Neural cell (in vitro differentiated cells): ENCODE data around the gene DZIP1L. TPM values are rescaled to one million over a fixed set of nuclear protein-coding genes. Genes with fewer than 3 reads are reported as not detected.

Experiments
- H2AFZ ChIP-seq: fragments of 200-600, 300-800 bp; sonication (generic), shearing (Covaris generic); 2 replicates; pipeline ENCODE4 v1.6.0; 2014; ENCODE audit warnings: low read depth, mild to moderate bottlenecking, antibody characterized with exemption, low read length, moderate library complexity
- H3F3A ChIP-seq: fragments of 200-600 bp; shearing (Covaris generic); 2 replicates; pipeline ENCODE4 v1.6.1; 2016; ENCODE audit warnings: mild to moderate bottlenecking, moderate library complexity, mixed read lengths, antibody characterized with exemption, low read length; ENCODE audit not compliant: insufficient read depth, poor library complexity, severe bottlenecking
- H3K27ac ChIP-seq: fragments of 200-600, 300-800 bp; sonication (generic), shearing (Covaris generic); 2 replicates; pipeline ENCODE4 v1.5.1; 2014; ENCODE audit warnings: mild to moderate bottlenecking, low read length, moderate library complexity
- H3K27me3 ChIP-seq: fragments of 300-800, 200-600 bp; sonication (generic), shearing (Covaris generic); 2 replicates; pipeline ENCODE4 v1.6.0; 2014; ENCODE audit warnings: mild to moderate bottlenecking, low read depth, low read length, moderate library complexity; ENCODE audit not compliant: insufficient read depth
- H3K36me3 ChIP-seq: fragments of 300-800, 200-600 bp; sonication (generic), shearing (Covaris generic); 2 replicates; pipeline ENCODE4 v1.5.1; 2014; ENCODE audit warnings: mild to moderate bottlenecking, antibody characterized with exemption, low read length, moderate library complexity; ENCODE audit not compliant: insufficient read depth
- H3K4me2 ChIP-seq: fragments of 300-800, 200-600 bp; sonication (generic), shearing (Covaris generic); 2 replicates; pipeline ENCODE4 v1.6.0; 2014; ENCODE audit warnings: mild to moderate bottlenecking, low read length
- H3K4me3 ChIP-seq: fragments of 300-800, 200-600 bp; sonication (generic), shearing (Covaris generic); 2 replicates; pipeline ENCODE4 v1.5.1; 2014; ENCODE audit warnings: mild to moderate bottlenecking, low read length, moderate library complexity
- H3K79me2 ChIP-seq: fragments of 200-600 bp; shearing (Covaris generic); replicated peaks from 2 replicates; pipeline ENCODE4 v1.6.0; 2014; ENCODE audit warnings: mild to moderate bottlenecking, low read length, moderate library complexity; ENCODE audit not compliant: insufficient read depth
- H3K9ac ChIP-seq: fragments of 300-800, 200-600 bp; sonication (generic), shearing (Covaris generic); 2 replicates; pipeline ENCODE4 v1.6.1; 2016; ENCODE audit warnings: mild to moderate bottlenecking, low read length, mixed read lengths
- H3K9me2 ChIP-seq: fragments of 200-600 bp; shearing (Covaris generic); 2 replicates; pipeline ENCODE4 v1.6.1; 2016; ENCODE audit warnings: mild to moderate bottlenecking, low read length, mixed read lengths; ENCODE audit not compliant: insufficient read depth
- H3K9me3 ChIP-seq: fragments of 200-600, 300-800 bp; sonication (generic), shearing (Covaris generic); 2 replicates; pipeline ENCODE4 v1.6.1; 2016; ENCODE audit warnings: mild to moderate bottlenecking, mixed run types, low read length, moderate library complexity, mixed read lengths
- H4K20me1 ChIP-seq: fragments of 200-600 bp; shearing (Covaris generic); 2 replicates; pipeline ENCODE4 v1.6.1; 2016; ENCODE audit warnings: mild to moderate bottlenecking, mixed run types; ENCODE audit not compliant: insufficient read depth
- EP300 ChIP-seq: fragments of 450-650 bp; conservative IDR thresholded peaks from 2 replicates; pipeline ENCODE4 v1.6.1; 2014; ENCODE audit warnings: antibody characterized with exemption, mild to moderate bottlenecking, moderate library complexity; ENCODE audit not compliant: poor library complexity, severe bottlenecking
- EZH2 ChIP-seq: fragments of 200-600, 300-800 bp; shearing (Covaris generic), sonication (generic); IDR thresholded peaks from 2 replicates; pipeline ENCODE4 v1.6.1; 2014; ENCODE audit warnings: antibody characterized with exemption, low read length, borderline replicate concordance, mild to moderate bottlenecking; ENCODE audit not compliant: insufficient read depth, poor library complexity, severe bottlenecking
- MXI1 ChIP-seq: fragments of 450-650 bp; conservative IDR thresholded peaks from 2 replicates; pipeline ENCODE4 v1.6.1; 2014; ENCODE audit warnings: antibody characterized with exemption, mild to moderate bottlenecking; ENCODE audit not compliant: poor library complexity, severe bottlenecking
- POLR2AphosphoS5 ChIP-seq: IDR thresholded peaks from 2 replicates; pipeline ENCODE4 v1.6.1; 2012
- RAD21 ChIP-seq: fragments of 450-650 bp; conservative IDR thresholded peaks from 2 replicates; pipeline ENCODE4 v1.6.1; 2014; ENCODE audit warnings: antibody characterized with exemption, mild to moderate bottlenecking, moderate library complexity
- SMC3 ChIP-seq: fragments of 450-650 bp; conservative IDR thresholded peaks from 2 replicates; pipeline ENCODE4 v1.6.1; 2014; ENCODE audit warnings: antibody characterized with exemption, mild to moderate bottlenecking, moderate library complexity; ENCODE audit not compliant: poor library complexity
- TAF1 ChIP-seq: IDR thresholded peaks from 2 replicates; pipeline ENCODE4 v1.6.1; 2012; ENCODE audit warnings: low read depth
- polyA plus RNA-seq: library from polyadenylated mRNA; depleted of rRNA; stranded (reverse); fragments of >200 nt; gene quantifications from 2 replicates; pipeline ENCODE4 v1.2.3, GENCODE V29; 2014
- TF ChIP-seq, protein P1 (sequence below): fragments of 450-650 bp; IDR thresholded peaks from 2 replicates; pipeline ENCODE4 v1.5.1; 2014; ENCODE audit warnings: antibody characterized with exemption, mild to moderate bottlenecking, moderate library complexity; ENCODE audit not compliant: poor library complexity, severe bottlenecking
- TF ChIP-seq, protein P2 (sequence below): IDR thresholded peaks from 2 replicates; pipeline ENCODE4 v1.6.1; 2012; ENCODE audit warnings: borderline replicate concordance

Gene DZIP1L
- polyA plus RNA-seq, 1 donor from 2014 or later, result 1.7 TPM

DNA sequence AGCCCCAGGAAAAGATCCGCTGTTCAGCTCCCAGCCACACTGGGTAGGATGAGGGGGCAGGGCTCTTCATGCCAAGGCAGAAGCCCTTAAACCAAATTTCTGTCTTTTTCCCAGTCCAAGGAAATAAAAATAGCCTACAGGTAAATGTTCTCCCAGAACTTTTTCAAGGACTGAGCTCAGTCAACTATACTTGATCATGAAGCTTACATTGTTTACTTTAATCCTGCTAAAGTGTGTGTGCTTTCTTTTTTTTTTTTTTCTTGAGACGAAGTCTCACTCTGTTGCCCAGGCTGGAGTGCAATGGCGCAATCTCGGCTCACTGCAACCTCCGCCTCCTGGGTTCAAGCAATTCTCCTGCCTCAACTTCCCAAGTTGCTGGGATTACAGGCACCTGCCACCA lies 87.6 kb downstream of the DZIP1L start:
- no peaks in the 10 kb centered on the region for H4K20me1 ChIP-seq
- TF ChIP-seq EZH2, result no peak
- TF ChIP-seq TAF1, result no peak
- TF ChIP-seq, protein P1, sequence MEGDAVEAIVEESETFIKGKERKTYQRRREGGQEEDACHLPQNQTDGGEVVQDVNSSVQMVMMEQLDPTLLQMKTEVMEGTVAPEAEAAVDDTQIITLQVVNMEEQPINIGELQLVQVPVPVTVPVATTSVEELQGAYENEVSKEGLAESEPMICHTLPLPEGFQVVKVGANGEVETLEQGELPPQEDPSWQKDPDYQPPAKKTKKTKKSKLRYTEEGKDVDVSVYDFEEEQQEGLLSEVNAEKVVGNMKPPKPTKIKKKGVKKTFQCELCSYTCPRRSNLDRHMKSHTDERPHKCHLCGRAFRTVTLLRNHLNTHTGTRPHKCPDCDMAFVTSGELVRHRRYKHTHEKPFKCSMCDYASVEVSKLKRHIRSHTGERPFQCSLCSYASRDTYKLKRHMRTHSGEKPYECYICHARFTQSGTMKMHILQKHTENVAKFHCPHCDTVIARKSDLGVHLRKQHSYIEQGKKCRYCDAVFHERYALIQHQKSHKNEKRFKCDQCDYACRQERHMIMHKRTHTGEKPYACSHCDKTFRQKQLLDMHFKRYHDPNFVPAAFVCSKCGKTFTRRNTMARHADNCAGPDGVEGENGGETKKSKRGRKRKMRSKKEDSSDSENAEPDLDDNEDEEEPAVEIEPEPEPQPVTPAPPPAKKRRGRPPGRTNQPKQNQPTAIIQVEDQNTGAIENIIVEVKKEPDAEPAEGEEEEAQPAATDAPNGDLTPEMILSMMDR, result no peak
- TF ChIP-seq POLR2AphosphoS5, result no peak
- TF ChIP-seq RAD21, result no peak
- TF ChIP-seq SMC3, result no peak
- no peak for TF ChIP-seq EP300
- TF ChIP-seq, protein P2, sequence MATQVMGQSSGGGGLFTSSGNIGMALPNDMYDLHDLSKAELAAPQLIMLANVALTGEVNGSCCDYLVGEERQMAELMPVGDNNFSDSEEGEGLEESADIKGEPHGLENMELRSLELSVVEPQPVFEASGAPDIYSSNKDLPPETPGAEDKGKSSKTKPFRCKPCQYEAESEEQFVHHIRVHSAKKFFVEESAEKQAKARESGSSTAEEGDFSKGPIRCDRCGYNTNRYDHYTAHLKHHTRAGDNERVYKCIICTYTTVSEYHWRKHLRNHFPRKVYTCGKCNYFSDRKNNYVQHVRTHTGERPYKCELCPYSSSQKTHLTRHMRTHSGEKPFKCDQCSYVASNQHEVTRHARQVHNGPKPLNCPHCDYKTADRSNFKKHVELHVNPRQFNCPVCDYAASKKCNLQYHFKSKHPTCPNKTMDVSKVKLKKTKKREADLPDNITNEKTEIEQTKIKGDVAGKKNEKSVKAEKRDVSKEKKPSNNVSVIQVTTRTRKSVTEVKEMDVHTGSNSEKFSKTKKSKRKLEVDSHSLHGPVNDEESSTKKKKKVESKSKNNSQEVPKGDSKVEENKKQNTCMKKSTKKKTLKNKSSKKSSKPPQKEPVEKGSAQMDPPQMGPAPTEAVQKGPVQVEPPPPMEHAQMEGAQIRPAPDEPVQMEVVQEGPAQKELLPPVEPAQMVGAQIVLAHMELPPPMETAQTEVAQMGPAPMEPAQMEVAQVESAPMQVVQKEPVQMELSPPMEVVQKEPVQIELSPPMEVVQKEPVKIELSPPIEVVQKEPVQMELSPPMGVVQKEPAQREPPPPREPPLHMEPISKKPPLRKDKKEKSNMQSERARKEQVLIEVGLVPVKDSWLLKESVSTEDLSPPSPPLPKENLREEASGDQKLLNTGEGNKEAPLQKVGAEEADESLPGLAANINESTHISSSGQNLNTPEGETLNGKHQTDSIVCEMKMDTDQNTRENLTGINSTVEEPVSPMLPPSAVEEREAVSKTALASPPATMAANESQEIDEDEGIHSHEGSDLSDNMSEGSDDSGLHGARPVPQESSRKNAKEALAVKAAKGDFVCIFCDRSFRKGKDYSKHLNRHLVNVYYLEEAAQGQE, result no peak
- no peak for TF ChIP-seq MXI1
- H3K27ac ChIP-seq, result no peak overlapping the region
- no peaks in the 10 kb centered on the region for H3K27me3 ChIP-seq
- no peaks in the 10 kb centered on the region for H3K79me2 ChIP-seq
- no peak overlapping the region for H3K9ac ChIP-seq
- H3K9me3 ChIP-seq, result no peaks in the 10 kb centered on the region
- H3K4me3 ChIP-seq, result no peak overlapping the region
- H2AFZ ChIP-seq, result no peak overlapping the region
- no peaks in the 10 kb centered on the region for H3F3A ChIP-seq
- no peaks in the 10 kb centered on the region for H3K36me3 ChIP-seq
- H3K9me2 ChIP-seq, result no peaks in the 10 kb centered on the region
- no peak overlapping the region for H3K4me2 ChIP-seq

DNA sequence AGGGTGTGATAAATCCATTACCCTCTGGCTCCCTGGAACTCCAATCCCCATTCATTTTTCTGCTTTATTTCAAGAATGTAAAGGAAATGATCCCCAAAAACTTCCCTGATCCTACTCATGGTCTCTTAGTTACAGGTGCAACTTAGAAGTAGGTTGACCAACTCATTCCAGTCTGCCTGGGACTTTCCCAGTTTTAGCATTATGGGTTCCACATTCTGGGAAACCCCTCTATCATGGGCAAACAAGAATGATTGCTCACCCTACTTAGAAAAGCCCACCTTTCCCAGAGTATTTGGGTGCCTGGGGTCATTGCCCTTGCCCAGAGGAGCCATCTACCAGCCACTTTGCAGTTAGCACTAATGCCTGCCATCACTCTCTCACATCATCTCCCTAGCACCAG lies 89.9 kb downstream of the DZIP1L start:
- no peaks in the 10 kb centered on the region for H3K36me3 ChIP-seq
- TF ChIP-seq MXI1, result no peak
- no peak for TF ChIP-seq EP300
- TF ChIP-seq, protein P1, result no peak
- TF ChIP-seq EZH2, result no peak
- no peak for TF ChIP-seq POLR2AphosphoS5
- TF ChIP-seq SMC3, result no peak
- no peak for TF ChIP-seq RAD21
- TF ChIP-seq, protein P2, result no peak
- no peak for TF ChIP-seq TAF1
- no peaks in the 10 kb centered on the region for H3K79me2 ChIP-seq
- no peak overlapping the region for H3K27ac ChIP-seq
- no peaks in the 10 kb centered on the region for H3F3A ChIP-seq
- no peaks in the 10 kb centered on the region for H3K9me3 ChIP-seq
- no peak overlapping the region for H3K9ac ChIP-seq
- H3K27me3 ChIP-seq, result no peaks in the 10 kb centered on the region
- H3K4me2 ChIP-seq, result no peak overlapping the region
- no peaks in the 10 kb centered on the region for H4K20me1 ChIP-seq
- H2AFZ ChIP-seq, result no peak overlapping the region
- H3K4me3 ChIP-seq, result no peak overlapping the region
- H3K9me2 ChIP-seq, result no peaks in the 10 kb centered on the region
